ENCODE data around the gene OVCA2. TPM values are rescaled to one million over a fixed set of nuclear protein-coding genes. Genes with fewer than 3 reads are reported as not detected.

OVCA2 gene
- total RNA-seq, 1 donor from 2014 or later = 31.8 TPM

DNA sequence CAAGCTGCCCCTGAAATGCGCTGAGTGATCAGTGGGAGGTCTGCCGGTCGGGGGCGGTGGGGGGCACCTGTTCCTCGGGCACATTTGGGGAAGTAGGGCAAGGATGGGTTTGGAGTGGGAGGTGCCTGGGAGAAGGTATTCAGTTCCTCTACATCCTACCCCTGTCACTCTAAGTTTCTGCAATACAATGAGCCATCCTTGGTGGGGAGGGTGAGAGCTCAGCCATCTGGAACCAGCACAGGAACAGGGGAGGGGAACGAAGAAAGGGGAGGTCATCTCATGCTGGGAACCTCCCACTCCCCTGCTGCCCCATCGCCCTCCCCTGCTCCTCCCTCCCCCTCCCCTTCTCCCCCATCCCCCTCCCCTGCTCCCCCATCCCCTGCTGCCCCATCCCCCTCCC is 7.7 kb upstream of the OVCA2 start:
- no peak for DNase-seq (ENCODE audit: low spot score)

DNA sequence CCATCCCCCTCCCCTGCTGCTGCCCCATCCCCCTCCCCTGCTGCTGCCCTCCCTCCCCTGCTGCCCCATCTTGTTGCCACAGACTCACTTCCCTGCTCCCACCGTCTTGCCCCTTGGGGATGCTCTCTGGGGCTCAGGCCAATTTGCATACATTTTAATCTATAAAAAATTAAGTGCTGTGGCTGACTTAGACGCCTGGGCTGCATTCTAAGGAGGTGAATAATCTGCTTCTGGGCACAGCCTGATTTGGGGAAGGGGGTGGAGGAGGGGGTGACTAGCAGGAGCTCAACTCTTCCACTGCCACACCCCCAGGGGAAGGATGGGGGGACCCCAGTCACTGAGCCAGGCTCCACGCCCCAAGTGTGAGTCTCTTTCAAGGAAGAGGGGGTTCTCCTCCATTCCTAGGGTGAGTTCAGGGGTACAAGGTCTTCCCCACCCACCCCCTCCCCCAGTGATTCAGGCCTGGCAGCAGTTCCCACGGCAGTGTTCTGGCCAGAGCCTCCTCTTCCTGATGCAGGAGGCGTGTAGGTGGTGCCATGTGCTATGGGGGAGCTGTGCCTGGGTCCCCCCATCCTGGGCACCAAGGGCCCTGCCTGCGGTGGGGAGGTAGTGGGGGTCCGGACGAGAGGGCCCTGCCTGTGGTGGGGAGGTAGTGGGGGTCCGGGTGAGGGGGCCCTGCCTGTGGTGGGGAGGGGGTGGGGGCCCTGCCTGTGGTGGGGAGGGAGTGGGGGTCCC is 6.8 kb upstream of the OVCA2 start:
- no peak for DNase-seq (ENCODE audit: low spot score)

DNA sequence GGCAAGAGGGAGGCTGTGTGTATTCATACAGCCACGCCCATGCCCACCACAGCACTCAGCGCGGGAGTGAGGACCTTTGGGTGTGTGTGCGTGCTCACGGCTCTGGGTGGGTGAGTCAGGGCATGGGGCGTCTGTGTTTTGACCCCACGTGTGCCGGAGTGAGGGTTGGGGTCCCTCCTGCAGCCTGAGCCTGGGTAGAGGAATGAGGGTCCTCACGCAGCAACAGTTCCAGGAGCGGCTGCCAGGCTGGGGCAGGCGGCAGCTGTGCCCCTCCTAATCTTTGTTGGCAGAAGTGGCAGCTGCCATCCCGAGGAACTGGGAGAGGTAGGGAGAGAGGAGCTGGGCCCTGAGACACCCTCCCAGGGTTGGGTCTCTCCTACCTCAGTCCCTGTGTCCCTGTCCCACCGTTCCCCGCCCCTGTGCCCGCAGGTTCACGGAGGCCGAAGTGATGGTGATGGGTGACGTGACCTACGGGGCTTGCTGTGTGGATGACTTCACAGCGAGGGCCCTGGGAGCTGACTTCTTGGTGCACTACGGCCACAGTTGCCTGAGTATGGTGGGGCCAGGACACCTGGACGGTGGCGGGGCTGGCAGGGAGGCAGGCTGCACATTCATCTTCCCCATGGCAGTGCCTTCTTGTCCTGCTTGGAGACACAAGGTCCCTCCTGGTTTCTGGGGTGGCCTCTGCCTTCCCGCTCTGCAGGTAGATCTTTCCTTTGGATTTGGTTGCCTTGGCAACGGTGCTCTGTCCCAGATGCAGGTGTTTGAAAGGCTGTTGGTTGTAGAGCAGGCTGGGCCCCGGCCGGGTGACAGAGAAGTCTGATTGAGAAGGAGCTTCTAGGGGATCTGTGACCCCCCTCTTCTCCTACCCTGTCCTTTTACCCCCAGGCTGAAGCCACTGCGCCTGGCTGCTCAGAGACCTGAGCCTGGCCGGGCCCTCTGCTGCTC is 6.0 kb upstream of the OVCA2 start:
- DNase-seq (ENCODE audit: low spot score) = no peak

DNA sequence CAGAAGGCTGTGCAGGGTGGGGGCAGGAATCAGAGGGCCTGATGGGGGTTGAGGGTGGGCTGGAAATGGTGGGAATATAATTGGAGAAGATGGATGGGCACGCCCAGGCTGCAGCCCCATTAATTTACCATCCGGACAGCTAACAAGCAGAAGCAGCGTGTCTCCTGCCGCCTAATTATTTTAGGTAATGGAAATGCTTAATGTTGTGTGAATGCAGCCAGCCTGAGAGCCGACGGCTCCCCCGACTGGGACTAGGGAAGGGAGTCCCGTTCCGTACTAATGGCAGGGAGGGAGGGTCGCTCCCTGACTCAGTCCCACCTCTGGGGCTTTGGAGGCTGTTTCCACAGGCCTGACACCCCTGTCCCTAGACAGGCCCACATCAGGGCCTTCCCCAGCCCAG is 4.7 kb upstream of the OVCA2 start:
- DNase-seq (ENCODE audit: low spot score) = no peak

DNA sequence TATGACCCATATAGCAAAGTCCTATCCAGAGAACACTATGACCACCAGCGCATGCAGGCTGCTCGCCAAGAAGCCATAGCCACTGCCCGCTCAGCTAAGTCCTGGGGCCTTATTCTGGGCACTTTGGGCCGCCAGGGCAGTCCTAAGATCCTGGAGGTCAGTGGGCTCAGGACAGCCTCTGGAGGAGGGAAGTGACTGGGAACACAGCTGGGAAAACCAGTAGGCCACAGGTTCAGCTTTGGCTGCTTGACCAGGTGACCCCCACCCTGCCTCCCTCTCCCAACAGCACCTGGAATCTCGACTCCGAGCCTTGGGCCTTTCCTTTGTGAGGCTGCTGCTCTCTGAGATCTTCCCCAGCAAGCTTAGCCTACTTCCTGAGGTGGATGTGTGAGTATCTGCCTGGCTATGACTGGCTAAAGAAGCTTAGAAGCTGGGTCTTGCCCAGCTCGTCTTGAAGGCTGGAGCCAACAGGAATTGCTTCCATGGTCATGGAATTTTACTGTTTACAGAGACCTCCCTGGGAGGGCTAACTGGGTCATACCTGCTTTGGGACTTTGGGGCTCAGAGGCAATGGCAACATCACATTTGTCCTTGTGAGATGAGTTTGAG is 1.5 kb upstream of the OVCA2 start:
- no peak for DNase-seq (ENCODE audit: low spot score)

DNA sequence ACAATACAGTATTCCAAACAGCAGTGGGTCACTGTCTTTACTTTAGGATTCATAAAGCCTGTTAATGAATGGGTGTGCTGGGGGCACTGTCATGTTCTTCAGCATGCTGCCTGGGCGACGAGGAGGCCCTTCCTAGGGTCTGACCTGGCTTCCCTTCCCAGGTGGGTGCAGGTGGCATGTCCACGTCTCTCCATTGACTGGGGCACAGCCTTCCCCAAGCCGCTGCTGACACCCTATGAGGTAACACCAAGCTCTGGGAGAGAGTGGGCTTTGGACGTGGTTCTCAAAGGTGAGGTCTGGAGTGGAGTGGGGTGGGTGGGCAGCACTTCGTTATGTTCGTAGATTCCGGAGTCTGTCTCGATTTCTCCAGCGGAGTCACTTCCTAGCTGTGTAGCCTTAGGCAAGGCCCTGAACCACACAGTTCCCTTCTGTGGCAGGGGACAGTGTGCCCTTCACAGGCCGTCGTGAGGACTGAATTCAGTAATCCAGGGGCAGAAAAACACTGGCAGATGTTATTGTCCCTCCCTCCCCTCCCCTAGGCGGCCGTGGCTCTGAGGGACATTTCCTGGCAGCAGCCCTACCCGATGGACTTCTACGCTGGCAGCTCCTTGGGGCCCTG is 771 bp upstream of the OVCA2 start:
- no peak for DNase-seq (ENCODE audit: low spot score)

DNA sequence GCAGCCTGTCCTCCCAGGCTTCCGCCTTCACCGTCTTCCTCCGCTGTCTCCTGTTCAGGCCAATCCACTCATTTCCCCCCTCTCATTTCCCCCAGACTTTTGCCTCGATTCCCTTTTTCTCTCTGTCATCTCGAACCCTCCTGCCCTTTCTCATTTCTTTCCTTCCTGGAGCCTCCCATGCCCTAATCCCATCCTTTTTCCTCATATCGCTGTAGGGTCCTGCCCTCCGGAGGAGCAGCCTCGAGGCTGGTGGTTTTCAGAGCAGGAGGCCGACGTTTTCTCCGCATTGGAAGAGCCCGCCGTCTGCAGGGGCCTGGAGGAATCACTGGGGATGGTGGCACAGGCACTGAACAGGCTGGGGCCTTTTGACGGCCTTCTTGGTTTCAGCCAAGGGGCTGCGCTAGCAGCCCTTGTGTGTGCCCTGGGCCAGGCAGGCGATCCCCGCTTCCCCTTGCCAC is 597 bp downstream of the OVCA2 start:
- no peak for DNase-seq (ENCODE audit: low spot score)

DNA sequence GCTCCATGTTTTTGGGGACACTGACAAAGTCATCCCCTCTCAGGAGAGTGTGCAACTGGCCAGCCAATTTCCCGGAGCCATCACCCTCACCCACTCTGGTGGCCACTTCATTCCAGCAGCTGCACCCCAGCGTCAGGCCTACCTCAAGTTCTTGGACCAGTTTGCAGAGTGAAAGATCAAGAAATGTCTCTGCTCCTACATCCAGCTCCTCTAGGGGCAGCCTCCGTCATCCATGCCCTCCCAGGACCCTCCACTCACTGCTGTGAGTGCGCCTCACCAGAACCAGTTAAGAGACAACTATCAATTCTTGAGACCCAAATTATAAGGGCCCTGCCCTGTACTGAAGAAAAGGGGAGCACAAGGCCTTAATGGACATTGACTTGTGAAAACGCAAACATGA is 1.1 kb downstream of the OVCA2 start:
- DNase-seq (ENCODE audit: low spot score) = no peak

DNA sequence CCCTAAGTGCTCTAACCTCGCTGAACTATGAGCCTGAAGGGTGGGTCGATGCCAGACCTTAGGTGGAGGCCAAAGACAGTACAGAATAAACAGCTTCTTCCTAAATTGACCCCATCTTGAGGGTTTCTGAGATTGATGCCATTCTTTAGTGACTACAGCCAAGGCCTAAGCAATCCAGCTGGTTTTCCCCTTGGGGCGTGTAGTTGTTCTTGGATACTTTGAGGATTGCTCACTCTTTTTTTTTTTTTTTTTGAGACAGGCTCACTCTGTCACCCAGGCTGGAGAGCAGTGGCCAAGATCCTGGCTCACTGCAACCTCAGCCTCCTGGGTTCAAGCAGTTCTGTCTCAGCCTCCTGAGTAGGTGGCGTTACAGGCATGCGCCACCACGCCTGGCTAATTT is 2.0 kb downstream of the OVCA2 start:
- no peak for DNase-seq (ENCODE audit: low spot score)

DNA sequence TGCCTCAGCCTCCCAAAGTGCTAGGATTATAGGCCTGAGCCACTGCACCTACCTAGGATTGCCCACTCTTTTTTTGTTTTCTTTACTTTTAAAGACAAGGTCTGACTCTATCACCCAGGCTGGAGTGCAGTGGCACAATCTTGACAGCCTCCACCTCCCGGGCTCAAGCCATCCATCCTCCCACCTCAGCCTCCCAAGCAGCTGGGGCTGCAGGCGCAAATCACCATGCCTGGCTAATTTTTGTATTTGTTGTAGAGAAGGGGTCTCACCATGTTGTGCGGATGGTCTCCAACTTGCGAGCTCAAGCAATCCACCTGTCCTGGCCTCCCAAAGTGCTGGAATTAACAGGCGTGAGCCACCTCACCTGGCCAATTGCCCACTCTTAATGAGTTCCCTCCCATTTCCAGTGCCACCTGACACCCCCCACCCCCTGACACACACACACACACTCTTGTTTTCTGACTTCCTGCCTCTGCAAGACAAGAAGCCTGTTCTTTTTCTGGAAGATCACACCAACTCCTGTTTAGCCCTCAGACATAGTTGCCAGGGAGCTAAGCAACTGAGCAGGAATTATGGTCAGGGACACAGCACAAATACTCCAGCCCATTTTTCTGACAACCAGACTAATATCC is 2.6 kb downstream of the OVCA2 start:
- no peak for DNase-seq (ENCODE audit: low spot score)

DNA sequence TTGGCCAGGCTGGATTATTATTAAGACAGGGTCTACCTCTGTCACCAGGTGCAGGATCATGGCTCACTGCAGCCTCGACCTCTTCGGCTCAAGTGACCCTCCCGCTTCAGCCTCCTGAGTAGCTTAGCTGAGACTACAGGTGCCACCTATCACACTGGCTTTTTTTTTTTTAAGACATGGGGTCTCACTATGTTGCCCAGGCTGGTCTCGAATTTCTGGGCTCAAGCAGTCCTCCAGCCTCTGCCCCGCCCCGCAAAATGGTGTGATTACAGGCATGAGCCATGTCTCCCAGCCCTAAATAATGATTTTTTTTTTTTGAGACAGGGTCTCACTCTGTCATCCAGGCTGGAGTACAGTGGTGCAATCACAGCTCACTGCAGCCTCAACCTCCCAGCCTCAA is 5.8 kb downstream of the OVCA2 start:
- no peak for DNase-seq (ENCODE audit: low spot score)

DNA sequence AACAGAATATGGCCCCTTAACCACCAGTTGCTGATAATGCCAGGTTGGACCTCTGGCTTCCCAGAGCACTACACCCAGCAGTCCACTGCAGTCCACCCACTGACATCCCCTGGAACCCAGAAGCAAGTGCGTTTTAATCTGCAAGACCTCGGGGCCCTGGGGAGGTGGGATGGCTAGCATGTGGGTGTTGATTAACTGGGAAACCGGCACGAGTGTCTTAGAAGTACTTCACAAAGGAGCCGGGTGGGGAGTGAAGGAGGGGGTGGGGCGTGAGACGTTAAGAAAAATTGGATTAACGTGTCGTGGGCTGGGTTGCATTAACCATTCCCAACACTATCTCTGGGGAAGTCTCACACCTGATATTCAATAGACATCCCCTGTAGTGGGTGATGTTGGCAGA is 7.0 kb downstream of the OVCA2 start:
- no peak for DNase-seq (ENCODE audit: low spot score)

DNA sequence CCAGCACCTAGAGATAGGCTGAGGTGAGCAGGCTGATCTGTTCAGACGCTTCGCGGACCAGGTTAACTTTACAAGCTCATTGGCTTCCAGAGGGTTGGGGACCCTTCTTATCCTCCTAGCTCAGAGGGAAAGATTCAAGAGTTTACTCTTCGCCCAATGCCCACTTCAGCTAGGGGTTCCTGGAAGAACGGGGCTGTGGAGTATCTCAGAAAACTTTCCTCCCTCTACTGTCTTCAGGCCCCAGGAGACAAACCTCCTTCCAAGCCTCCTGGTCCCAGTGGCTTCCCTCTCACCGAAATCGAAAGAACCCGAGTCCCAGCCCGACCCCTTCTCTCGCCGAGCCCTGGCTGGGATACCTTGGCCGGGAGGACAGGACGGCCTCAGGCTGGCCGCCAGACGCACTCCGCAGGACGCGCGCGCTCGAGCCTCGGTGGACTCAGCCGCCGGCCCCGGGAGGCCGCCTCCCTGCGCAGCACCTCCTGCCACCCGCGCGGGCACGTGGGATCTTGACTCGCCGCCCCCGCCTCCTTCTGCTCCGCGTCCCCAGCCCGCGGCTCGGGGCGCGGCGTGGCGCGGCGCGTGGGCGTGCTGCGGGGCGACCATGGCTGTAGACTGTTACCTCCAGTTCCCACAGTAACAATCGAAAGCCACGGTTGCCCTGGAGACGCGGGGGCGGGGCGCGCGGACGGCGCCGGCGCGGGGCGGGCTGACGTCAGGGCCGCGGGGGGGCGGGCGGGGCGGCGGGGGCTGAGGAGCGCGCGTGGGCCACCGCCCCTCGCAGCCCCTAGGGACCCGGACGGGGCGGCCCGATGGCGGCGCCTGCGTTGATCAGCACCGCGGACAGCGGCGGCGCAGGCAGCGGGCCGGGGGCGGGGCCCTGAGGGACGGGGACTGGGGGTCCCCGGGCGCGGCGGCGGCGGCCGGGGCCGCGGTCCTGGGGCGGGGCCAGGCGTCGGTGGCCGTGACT is 7.8 kb downstream of the OVCA2 start:
- peak; percentile 88 for DNase-seq (ENCODE audit: low spot score)

DNA sequence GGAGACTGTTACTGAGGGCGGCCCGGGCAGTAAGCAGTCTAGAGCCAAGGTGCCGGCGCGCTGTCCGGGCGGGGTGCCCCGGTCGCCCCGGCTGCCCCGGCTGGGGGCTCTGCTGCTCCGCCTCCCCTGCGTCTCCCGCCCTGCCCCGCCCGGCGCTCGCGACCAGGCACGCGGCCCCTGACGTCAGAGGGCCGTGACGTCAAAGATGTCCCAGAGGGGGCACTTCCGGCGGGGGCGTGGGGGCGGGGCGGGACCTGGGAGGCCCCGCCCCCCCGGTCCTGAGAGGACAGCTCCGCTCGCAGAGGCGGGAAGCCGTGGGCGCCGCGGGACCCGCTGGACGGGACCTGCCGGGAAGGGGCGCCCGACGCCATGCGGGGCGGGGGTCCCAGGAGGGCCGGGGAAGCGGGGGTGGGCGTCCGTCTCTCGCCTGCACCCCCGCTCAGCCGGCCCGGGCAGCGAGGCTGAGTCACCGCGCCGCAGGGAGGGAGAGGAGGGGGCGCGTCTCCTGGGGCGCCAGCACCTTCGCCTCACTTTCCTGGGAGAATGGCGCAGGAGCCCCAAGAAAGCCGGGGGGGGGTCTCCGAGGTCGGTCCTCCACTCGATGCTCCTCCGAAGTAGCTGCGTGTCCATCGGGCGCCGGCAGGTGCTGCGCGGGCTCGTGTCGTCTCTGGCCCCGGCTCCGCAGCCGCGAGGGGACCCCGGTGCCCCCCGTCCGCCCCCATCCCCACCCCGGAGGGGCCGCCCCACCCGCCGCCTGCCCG is 8.7 kb downstream of the OVCA2 start:
- peak; percentile 63 for DNase-seq (ENCODE audit: low spot score)

DNA sequence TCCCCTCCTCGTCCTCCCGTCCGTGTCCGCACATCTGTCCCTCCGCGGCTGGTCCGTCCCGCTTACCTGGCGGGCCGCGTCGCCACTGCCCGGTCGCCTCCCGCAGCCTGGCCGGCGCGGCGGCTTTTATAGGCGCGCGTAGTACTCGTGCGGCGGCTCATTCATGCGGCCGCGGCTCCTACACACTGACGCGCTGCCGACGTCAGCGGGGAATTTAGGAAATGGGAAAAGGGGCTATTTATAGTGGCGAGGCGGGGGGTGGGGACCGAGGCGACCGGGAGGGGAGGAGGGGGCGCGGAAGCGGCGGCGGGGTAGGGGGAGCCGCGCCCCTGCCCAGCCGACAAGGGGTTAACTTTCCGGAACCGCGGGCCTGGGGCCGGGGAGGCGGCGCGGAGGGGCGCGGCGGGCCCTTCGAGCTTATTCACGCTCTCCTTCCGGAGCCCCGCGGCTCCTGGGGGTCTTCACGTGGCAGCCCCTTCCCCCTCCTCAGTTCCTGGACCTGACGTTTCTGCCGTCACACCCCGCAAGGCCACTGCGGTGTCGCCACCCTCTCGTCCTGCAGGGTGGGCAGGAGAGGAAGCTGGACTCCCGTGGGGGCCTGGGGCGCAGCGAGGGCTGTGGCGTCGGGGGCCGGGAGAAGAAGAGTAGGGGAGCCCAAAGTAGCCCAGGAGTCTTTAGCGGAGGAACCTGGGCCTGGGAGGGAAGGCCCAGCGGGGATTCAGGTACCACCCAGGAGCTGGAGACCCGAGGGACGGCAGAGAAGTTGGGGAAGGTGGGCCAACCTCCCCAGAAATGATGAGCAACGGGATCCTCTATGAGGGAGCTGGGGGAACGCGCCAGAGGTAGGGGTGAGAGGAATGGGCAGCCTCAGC is 9.5 kb downstream of the OVCA2 start:
- no peak for DNase-seq (ENCODE audit: low spot score)

DNA sequence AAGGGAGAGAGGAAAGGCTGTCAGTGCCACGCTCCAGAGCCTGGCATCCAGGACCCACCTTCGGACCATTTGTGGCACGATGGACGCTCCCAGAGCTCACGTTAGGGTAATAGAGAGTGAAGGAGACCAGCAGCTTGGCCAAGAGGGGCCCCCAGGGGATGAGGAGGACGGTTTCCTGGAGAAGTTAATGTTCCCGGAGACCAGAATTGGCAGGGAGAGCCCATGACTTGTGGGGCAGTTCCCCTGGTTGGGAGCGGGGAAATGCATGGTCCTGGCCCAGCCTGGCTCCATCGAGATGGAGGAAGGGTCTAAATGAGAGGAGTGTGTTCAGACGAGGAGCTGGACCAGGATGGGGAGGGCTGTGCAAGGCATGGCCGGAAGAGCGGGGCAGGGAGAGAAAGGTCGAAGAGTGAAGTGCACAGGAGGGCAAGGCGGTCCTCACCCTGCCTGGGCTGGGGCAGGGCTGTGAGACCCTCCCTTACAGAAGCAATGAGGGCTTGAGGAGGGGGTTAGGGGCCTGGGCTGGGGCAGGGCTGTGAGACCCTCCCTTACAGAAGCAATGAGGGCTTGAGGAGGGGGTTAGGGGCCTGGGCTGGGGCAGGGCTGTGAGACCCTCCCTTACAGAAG is 10.2 kb downstream of the OVCA2 start:
- no peak for DNase-seq (ENCODE audit: low spot score)

DNA sequence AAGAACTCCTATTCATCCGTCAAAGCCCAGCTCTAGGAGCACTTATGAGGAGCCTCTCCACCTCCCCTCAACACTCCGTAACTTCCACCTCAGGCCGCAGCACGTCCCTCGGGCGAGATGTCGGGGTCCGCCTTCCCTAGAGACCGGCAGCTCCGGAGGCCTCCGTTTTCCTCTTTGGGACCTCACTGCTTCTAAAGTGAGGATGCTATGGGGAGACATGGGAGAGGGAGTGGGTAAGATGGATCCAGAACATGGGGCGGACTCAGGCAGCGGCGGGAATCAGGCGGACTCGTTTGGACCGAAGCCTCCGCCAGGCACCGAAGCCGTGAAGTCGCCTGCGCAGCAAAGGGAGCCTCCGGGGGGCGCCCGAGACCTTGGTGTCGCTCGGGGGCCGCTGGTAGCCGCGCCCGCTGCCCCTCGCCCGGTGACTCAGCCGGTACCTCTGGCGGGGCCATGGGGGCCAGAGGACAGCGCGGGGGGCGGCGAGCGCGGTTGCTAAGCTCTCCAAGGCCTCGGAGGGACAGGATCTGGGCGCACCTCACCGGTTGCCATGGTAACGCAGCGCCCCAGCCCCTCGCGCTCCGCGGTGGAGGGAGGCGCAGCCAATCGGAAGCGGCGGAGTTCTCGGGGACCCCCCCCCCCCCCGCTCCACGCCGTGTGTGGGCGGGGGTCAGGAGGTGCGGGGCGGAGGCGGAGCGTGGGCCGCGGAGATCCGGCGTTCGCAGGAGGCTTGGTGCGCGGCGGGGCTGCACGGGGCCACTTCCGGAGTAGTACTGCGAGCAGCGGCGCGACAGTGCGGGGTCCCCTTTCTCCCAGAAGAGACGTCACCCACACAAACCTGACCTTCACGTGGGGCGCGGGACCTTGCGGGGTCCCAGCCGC is 11.8 kb downstream of the OVCA2 start:
- DNase-seq (ENCODE audit: low spot score) = peak; percentile 73

DNA sequence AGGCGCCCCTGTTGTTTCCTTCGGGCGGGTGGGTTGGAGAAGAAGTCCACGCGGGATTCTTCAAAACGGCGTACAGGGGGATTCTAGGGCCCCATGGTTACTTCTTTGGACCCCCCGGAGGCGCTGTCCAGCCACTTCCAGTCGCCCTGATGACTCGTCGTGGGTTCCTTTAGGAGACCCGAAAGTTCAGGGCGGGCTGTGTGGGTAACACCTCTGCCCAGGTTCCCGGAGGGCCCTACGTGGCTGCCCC is 12.4 kb downstream of the OVCA2 start:
- DNase-seq (ENCODE audit: low spot score) = no peak

All from mucosa of gallbladder (tissue), 1 donor.